Neural crest cell (in vitro differentiated cells): Measurements from ENCODE around the gene CEP295NL. TPM values are rescaled to one million over a fixed set of nuclear protein-coding genes. Genes with fewer than 3 reads are reported as not detected.
"Not testable (repeated sequence)": the region's sequence is repeated elsewhere in the genome, so short reads cannot be mapped to it uniquely, and the experiment has no call there.

Source experiments
- DNase-seq: peaks from one replicate; pipeline ENCODE4 v3.0.0; 2021; ENCODE audit warnings: low read depth, mixed read lengths, low spot score
- H3K27ac Mint-ChIP-seq: one replicate; pipeline ENCODE4 v1.8.0; 2021; ENCODE audit warnings: mild to moderate bottlenecking, mixed read lengths; ENCODE audit not compliant: unreplicated experiment
- H3K27me3 Mint-ChIP-seq: 2 replicates; pipeline ENCODE4 v1.8.0; 2021; ENCODE audit warnings: low read depth, mild to moderate bottlenecking, mixed read lengths
- H3K36me3 Mint-ChIP-seq: 2 replicates; pipeline ENCODE4 v1.8.0; 2021; ENCODE audit warnings: low read depth, mild to moderate bottlenecking, mixed read lengths
- H3K4me1 Mint-ChIP-seq: 2 replicates; pipeline ENCODE4 v1.8.0; 2021; ENCODE audit warnings: mixed read lengths
- H3K4me3 Mint-ChIP-seq: one replicate; pipeline ENCODE4 v1.8.0; 2021; ENCODE audit warnings: mild to moderate bottlenecking, mixed read lengths
- H3K9me3 Mint-ChIP-seq: 2 replicates; pipeline ENCODE4 v1.8.0; 2021; ENCODE audit warnings: mixed read lengths
- CTCF ChIP-seq: fragments of 200-600 bp; sonication (generic); conservative IDR thresholded peaks from 2 replicates; pipeline ENCODE4 v1.5.0; 2021; ENCODE audit warnings: antibody characterized with exemption, mild to moderate bottlenecking
- total RNA-seq: library from RNA; stranded (reverse); gene quantifications from 2 replicates; pipeline ENCODE4 v1.2.1, GENCODE V29; 2021

The CEP295NL gene
- total RNA-seq, 1 donor from 2014 or later: 1.2 TPM

GRCh38 chr17:78908426-78908825 is 5.4 kb upstream of the CEP295NL start:
- peak overlapping the region; percentile 23 for H3K27ac Mint-ChIP-seq
- no peaks in the 10 kb centered on the region for H3K27me3 Mint-ChIP-seq
- H3K4me3 Mint-ChIP-seq: no peak overlapping the region
- H3K36me3 Mint-ChIP-seq: no peaks in the 10 kb centered on the region
- H3K9me3 Mint-ChIP-seq: no peaks in the 10 kb centered on the region
- peaks cover 21% of the 10 kb centered on the region for H3K4me1 Mint-ChIP-seq
- DNase-seq: no peak
- TF ChIP-seq CTCF: no peak

GRCh38 chr17:78905541-78905940 is 2.5 kb upstream of the CEP295NL start:
- H3K9me3 Mint-ChIP-seq: no peaks in the 10 kb centered on the region
- H3K27ac Mint-ChIP-seq: no peak overlapping the region
- H3K27me3 Mint-ChIP-seq: no peaks in the 10 kb centered on the region
- no peak overlapping the region for H3K4me3 Mint-ChIP-seq
- peaks cover 37% of the 10 kb centered on the region for H3K4me1 Mint-ChIP-seq
- no peaks in the 10 kb centered on the region for H3K36me3 Mint-ChIP-seq
- no peak for TF ChIP-seq CTCF
- DNase-seq: no peak

- Mint-ChIP-seq H3K27me3 (no peaks in the 10 kb centered on the region), H3K27ac (no peak overlapping the region), H3K4me3 (no peak overlapping the region), H3K36me3 (no peaks in the 10 kb centered on the region), H3K4me1 (peaks cover 36% of the 10 kb centered on the region), H3K9me3 (no peaks in the 10 kb centered on the region)
- TF ChIP-seq CTCF: no peak
- DNase-seq: no peak
These were observed 2.1 kb upstream of the CEP295NL start for GRCh38 chr17:78905116-78905515.

GRCh38 chr17:78904371-78904770 is 1.4 kb upstream of the CEP295NL start:
- no peaks in the 10 kb centered on the region for H3K9me3 Mint-ChIP-seq
- no peak overlapping the region for H3K4me3 Mint-ChIP-seq
- DNase-seq: no peak
- H3K27ac Mint-ChIP-seq: no peak overlapping the region
- peaks cover 43% of the 10 kb centered on the region for H3K4me1 Mint-ChIP-seq
- no peak for TF ChIP-seq CTCF
- H3K27me3 Mint-ChIP-seq: no peaks in the 10 kb centered on the region
- H3K36me3 Mint-ChIP-seq: no peaks in the 10 kb centered on the region

- H3K27ac Mint-ChIP-seq, H3K27me3 Mint-ChIP-seq, H3K36me3 Mint-ChIP-seq, H3K4me3 Mint-ChIP-seq, DNase-seq, H3K9me3 Mint-ChIP-seq: not testable (repeated sequence)
- H3K4me1 Mint-ChIP-seq: peaks cover 57% of the 10 kb centered on the region
These were observed 770 bp downstream of the CEP295NL start for GRCh38 chr17:78902231-78902630.

- Mint-ChIP-seq H3K27ac (no peak overlapping the region), H3K36me3 (no peaks in the 10 kb centered on the region), H3K4me3 (no peak overlapping the region), H3K27me3 (no peaks in the 10 kb centered on the region), H3K4me1 (peaks cover 58% of the 10 kb centered on the region), H3K9me3 (no peaks in the 10 kb centered on the region)
- TF ChIP-seq CTCF: no peak
- DNase-seq: no peak
These were observed 1.2 kb downstream of the CEP295NL start for GRCh38 chr17:78901806-78902205.
